Brain pericyte (primary cell): ENCODE results near the gene NKTR.

Experiments used
- DNase-seq: peaks from one replicate; pipeline ENCODE4 v3.0.0-alpha.2; 2012; ENCODE audit warnings: low read depth, low spot score

The NKTR gene

GRCh38 chr3:42649783-42650182, 49.3 kb downstream of the NKTR start:
- DNase-seq: no peak

GRCh38 chr3:42651248-42652091, 51.0 kb downstream of the NKTR start:
- no peak for DNase-seq

- DNase-seq: no peak
Measured at GRCh38 chr3:42652251-42652610, 51.7 kb downstream of the NKTR start.

GRCh38 chr3:42652611-42653302, 52.3 kb downstream of the NKTR start:
- no peak for DNase-seq

- no peak for DNase-seq
Measured at GRCh38 chr3:42653303-42653559, 52.7 kb downstream of the NKTR start.

- no peak for DNase-seq
Measured at GRCh38 chr3:42653560-42654330, 53.3 kb downstream of the NKTR start, which contains the start of gene ZBTB47. TSS of gene ZBTB47 (plus strand) at chr3:42653697. CDS start at chr3:42658356, 4,659 bp downstream.

- no peak for DNase-seq
Measured at GRCh38 chr3:42654331-42655201, 54.1 kb downstream of the NKTR start.

GRCh38 chr3:42655331-42655888, 54.9 kb downstream of the NKTR start:
- no peak for DNase-seq

GRCh38 chr3:42655980-42656679, 55.6 kb downstream of the NKTR start:
- no peak for DNase-seq

GRCh38 chr3:42656680-42657610, 56.5 kb downstream of the NKTR start:
- DNase-seq: no peak

GRCh38 chr3:42657675-42658074, 57.2 kb downstream of the NKTR start:
- DNase-seq: no peak

GRCh38 chr3:42658091-42658770, 57.7 kb downstream of the NKTR start:
- no peak for DNase-seq

GRCh38 chr3:42658771-42659390, 58.4 kb downstream of the NKTR start:
- no peak for DNase-seq

GRCh38 chr3:42659451-42660130, 59.1 kb downstream of the NKTR start:
- DNase-seq: no peak

- DNase-seq: no peak
Measured at GRCh38 chr3:42660131-42660715, 59.7 kb downstream of the NKTR start.

- no peak for DNase-seq
Measured at GRCh38 chr3:42660898-42661297, 60.4 kb downstream of the NKTR start.

GRCh38 chr3:42661593-42662022, 61.1 kb downstream of the NKTR start:
- no peak for DNase-seq
